Measurements from ENCODE around the gene CCDC14.

DNA sequence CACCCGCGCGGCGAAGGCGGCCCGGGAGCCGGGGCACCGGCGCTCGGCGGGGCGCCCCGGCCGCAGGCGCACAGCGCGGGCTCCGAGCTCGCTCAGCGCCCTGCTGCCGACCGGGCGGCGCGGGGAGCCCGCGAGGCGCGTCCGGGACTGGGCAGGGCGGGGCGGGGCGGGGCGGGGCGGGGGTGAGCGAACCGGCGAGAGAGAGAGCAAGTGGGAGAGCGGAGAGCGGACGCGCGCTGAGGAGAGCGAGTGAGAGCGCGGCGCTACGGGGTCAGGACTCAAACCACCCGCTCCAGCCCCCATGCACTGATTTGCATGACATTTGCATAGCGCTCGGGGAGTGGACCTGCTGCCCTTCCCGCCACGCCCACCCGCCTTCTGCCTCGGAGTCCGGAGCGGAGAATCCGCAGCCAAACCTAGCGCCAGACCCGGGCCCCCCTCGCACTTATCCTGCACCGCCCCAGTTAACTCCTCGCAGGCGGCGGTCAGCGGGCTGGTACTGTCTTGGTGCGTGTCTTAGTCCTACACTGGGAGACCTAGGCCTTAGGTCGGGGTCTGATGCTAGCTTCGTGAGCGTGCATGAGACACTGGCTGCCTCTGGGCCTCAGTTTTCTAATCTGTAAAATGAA, 76.7 kb downstream of the CCDC14 start, which contains the start of gene MYLK:
- TF ChIP-seq EZH2 (IDR thresholded peaks at IDR 0.05) (no peak), POLR2AphosphoS5 (IDR thresholded peaks at IDR 0.05; ENCODE audit: borderline replicate concordance, low read depth, low read length) (no peak), FOXP2 (optimal IDR thresholded peaks at IDR 0.05; ENCODE audit: control extremely low read depth, extremely low read length, insufficient read depth) (no peak)
